H9 (cell line): ENCODE data around the gene L1TD1. TPM values are rescaled to one million over a fixed set of nuclear protein-coding genes. Genes with fewer than 3 reads are reported as not detected.

Experiments used
- DNase-seq: peaks from one replicate; pipeline ENCODE4 v3.0.0-alpha.2; 2017
- H2AFZ ChIP-seq: one replicate; pipeline ENCODE4 v1.6.1; 2013; ENCODE audit warnings: mild to moderate bottlenecking, low read length, control low read depth, moderate library complexity
- H2AK5ac ChIP-seq: 2 replicates; pipeline ENCODE4 v1.6.1; 2013; ENCODE audit warnings: low read length, control low read depth, mixed read lengths; ENCODE audit not compliant: insufficient read length
- H2BK120ac ChIP-seq: one replicate; pipeline ENCODE4 v1.6.1; 2013; ENCODE audit warnings: low read depth, mild to moderate bottlenecking, low read length, control low read depth, inconsistent platforms; ENCODE audit not compliant: poor library complexity, severe bottlenecking
- H2BK12ac ChIP-seq: 2 replicates; pipeline ENCODE4 v1.6.1; 2013; ENCODE audit warnings: low read length, control low read depth, mixed read lengths, low read depth; ENCODE audit not compliant: insufficient read length
- H2BK15ac ChIP-seq: 2 replicates; pipeline ENCODE4 v1.6.1; 2013; ENCODE audit warnings: low read depth, low read length, control low read depth
- H2BK20ac ChIP-seq: one replicate; pipeline ENCODE4 v1.6.1; 2013; ENCODE audit warnings: low read depth, mild to moderate bottlenecking, low read length, control low read depth, inconsistent platforms; ENCODE audit not compliant: poor library complexity, severe bottlenecking
- H2BK5ac ChIP-seq: 2 replicates; pipeline ENCODE4 v1.6.1; 2013; ENCODE audit warnings: low read length, control low read depth, mixed read lengths; ENCODE audit not compliant: insufficient read length
- H3K14ac ChIP-seq: 2 replicates; pipeline ENCODE4 v1.6.1; 2013; ENCODE audit warnings: low read length, control low read depth; ENCODE audit not compliant: insufficient read depth
- H3K18ac ChIP-seq: 2 replicates; pipeline ENCODE4 v1.6.1; 2013; ENCODE audit warnings: low read depth, mild to moderate bottlenecking, mixed read lengths, low read length, control low read depth; ENCODE audit not compliant: insufficient read length
- H3K23ac ChIP-seq: 2 replicates; pipeline ENCODE4 v1.6.1; 2013; ENCODE audit warnings: low read length, control low read depth, mixed read lengths, low read depth; ENCODE audit not compliant: insufficient read length
- H3K23me2 ChIP-seq: 2 replicates; pipeline ENCODE4 v1.6.1; 2013; ENCODE audit warnings: low read depth, mild to moderate bottlenecking, mixed read lengths, low read length, control low read depth; ENCODE audit not compliant: insufficient read length, poor library complexity, severe bottlenecking
- H3K27ac ChIP-seq: 2 replicates; pipeline ENCODE4 v1.5.1; 2013; ENCODE audit warnings: low read length, control low read depth, mixed read lengths, low read depth; ENCODE audit not compliant: insufficient read length
- H3K27me3 ChIP-seq: 2 replicates; pipeline ENCODE4 v1.6.1; 2013; ENCODE audit warnings: low read length, control low read depth, inconsistent platforms; ENCODE audit not compliant: insufficient read depth
- H3K4ac ChIP-seq: 2 replicates; pipeline ENCODE4 v1.6.1; 2013; ENCODE audit warnings: low read depth, mild to moderate bottlenecking, control low read depth, inconsistent platforms, low read length, moderate library complexity
- H3K4me1 ChIP-seq: 2 replicates; pipeline ENCODE4 v1.6.1; 2013; ENCODE audit warnings: low read length, control low read depth, inconsistent platforms; ENCODE audit not compliant: insufficient read depth
- H3K4me2 ChIP-seq: 2 replicates; pipeline ENCODE4 v1.6.1; 2013; ENCODE audit warnings: low read length, control low read depth, mixed read lengths; ENCODE audit not compliant: insufficient read length, insufficient read depth
- H3K56ac ChIP-seq: 2 replicates; pipeline ENCODE4 v1.6.1; 2013; ENCODE audit warnings: low read depth, mild to moderate bottlenecking, mixed read lengths, low read length, control low read depth; ENCODE audit not compliant: insufficient read length
- H3K79me1 ChIP-seq: 2 replicates; pipeline ENCODE4 v1.6.1; 2013; ENCODE audit warnings: low read depth, mild to moderate bottlenecking, moderate library complexity, low read length, control low read depth, inconsistent platforms; ENCODE audit not compliant: insufficient read depth, poor library complexity, severe bottlenecking
- H3K79me2 ChIP-seq: 2 replicates; pipeline ENCODE4 v1.6.1; 2013; ENCODE audit warnings: low read length, control low read depth, inconsistent platforms; ENCODE audit not compliant: insufficient read depth
- H3K9ac ChIP-seq: 2 replicates; pipeline ENCODE4 v1.6.1; 2013; ENCODE audit warnings: low read length, control low read depth, mixed read lengths; ENCODE audit not compliant: insufficient read length; ENCODE audit errors: extremely low read depth
- H3K9me3 ChIP-seq: one replicate; pipeline ENCODE4 v1.6.1; 2013; ENCODE audit warnings: low read depth, low read length, inconsistent platforms; ENCODE audit not compliant: control insufficient read depth
- H3T11ph ChIP-seq: one replicate; pipeline ENCODE4 v1.6.1; 2013; ENCODE audit warnings: mild to moderate bottlenecking, low read length, control low read depth, inconsistent platforms
- H4K20me1 ChIP-seq: one replicate; pipeline ENCODE4 v1.6.1; 2013; ENCODE audit not compliant: control insufficient read depth, insufficient read length, insufficient read depth
- H4K5ac ChIP-seq: 2 replicates; pipeline ENCODE4 v1.6.1; 2013; ENCODE audit warnings: low read depth, mild to moderate bottlenecking, mixed read lengths, low read length, control low read depth; ENCODE audit not compliant: insufficient read length
- H4K8ac ChIP-seq: replicated peaks from 2 replicates; pipeline ENCODE4 v1.6.1; 2013; ENCODE audit warnings: low read length, control low read depth, mixed read lengths, low read depth; ENCODE audit not compliant: insufficient read length
- H4K91ac ChIP-seq: 2 replicates; pipeline ENCODE4 v1.6.1; 2013; ENCODE audit warnings: low read depth, mild to moderate bottlenecking, moderate library complexity, mixed read lengths, low read length, control low read depth; ENCODE audit not compliant: insufficient read length
- H3K27ac Mint-ChIP-seq, 3 experiments: 2 replicates in 2 of 3; 3 replicates in 1 of 3; pipeline ENCODE4 v1.8.0; 2020 to 2021; ENCODE audit warnings: mixed read lengths in 3 of 3, mild to moderate bottlenecking in 1 of 3, moderate library complexity in 1 of 3
- H3K27me3 Mint-ChIP-seq: 2 replicates; pipeline ENCODE4 v1.8.0; 2021; ENCODE audit warnings: low read depth, mild to moderate bottlenecking, moderate library complexity, mixed read lengths
- H3K36me3 Mint-ChIP-seq, 3 experiments: 2 replicates in 2 of 3; 3 replicates in 1 of 3; pipeline ENCODE4 v1.8.0; 2020 to 2021; ENCODE audit warnings: low read depth in 3 of 3, mixed read lengths in 3 of 3; ENCODE audit not compliant: insufficient read depth in 1 of 3
- H3K4me1 Mint-ChIP-seq, 2 experiments: 2 replicates each; pipeline ENCODE4 v1.8.0; 2020; ENCODE audit warnings: mixed read lengths in 2 of 2
- H3K4me3 Mint-ChIP-seq, 2 experiments: 2 replicates in 1 of 2; 3 replicates in 1 of 2; pipeline ENCODE4 v1.8.0; 2020 to 2021; ENCODE audit warnings: mild to moderate bottlenecking in 2 of 2, mixed read lengths in 2 of 2, moderate library complexity in 1 of 2
- H3K9me3 Mint-ChIP-seq, 2 experiments: 2 replicates in 1 of 2; 3 replicates in 1 of 2; pipeline ENCODE4 v1.8.0; 2020; ENCODE audit warnings: mild to moderate bottlenecking in 2 of 2, mixed read lengths in 2 of 2, moderate library complexity in 1 of 2
- CTCF ChIP-seq: fragments of 200-600 bp; sonication (generic); conservative IDR thresholded peaks from 3 replicates; pipeline ENCODE4 v1.8.0; 2021; ENCODE audit warnings: antibody characterized with exemption, mild to moderate bottlenecking
- WGBS: extraction: QIAGEN DNeasy Blood & Tissue Kit; methylation state at CpG from one replicate; pipeline ENCODE4 v1.1.7; 2013; ENCODE audit warnings: missing lambda C conversion rate, low lambda C conversion rate, mixed read lengths; ENCODE audit not compliant: insufficient read length; ENCODE audit errors: extremely low coverage; 5-methylcytosine and 5-hydroxymethylcytosine counted together
- total RNA-seq: library from RNA; stranded (reverse); gene quantifications from 2 replicates; pipeline ENCODE4 v1.2.1, GENCODE V29; 2021

Gene L1TD1
- total RNA-seq, 1 experiment from 2014 or later = 422 TPM

DNA sequence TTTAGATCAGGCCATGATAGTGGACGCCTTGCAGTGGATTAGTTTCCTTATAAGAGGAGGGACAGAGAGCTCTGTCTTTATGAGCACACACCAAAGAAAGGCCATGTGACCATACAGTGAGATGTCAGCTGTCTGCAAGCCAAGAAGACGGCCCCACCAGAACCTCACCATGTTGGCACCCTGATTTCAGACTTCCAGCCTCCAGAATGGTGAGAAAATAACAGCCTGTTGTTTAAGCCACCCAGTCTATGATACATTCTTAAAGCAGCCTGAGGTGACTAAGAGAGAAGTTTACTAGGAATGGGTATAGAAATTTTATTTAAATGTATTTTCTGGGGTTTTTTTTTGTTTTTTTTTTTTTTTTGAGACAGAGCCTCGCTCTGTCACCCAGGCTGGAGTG, 29.5 kb downstream of the L1TD1 start:
- H3K27ac Mint-ChIP-seq = no peak overlapping the region

More for the DNA sequence above, 29.5 kb downstream of the L1TD1 start:
- Histone ChIP-seq H2BK5ac (no peak overlapping the region), H2BK120ac (no peak overlapping the region), H2AFZ (no peak overlapping the region), H4K20me1 (no peaks in the 10 kb centered on the region), H3T11ph (no peak overlapping the region), H4K8ac (no peak overlapping the region), H3K79me1 (no peaks in the 10 kb centered on the region), H4K5ac (no peak overlapping the region), H3K4me1 (no peaks in the 10 kb centered on the region; the same call in 1 of the 2 replicates), H3K23ac (no peak overlapping the region), H3K4ac (no peak overlapping the region), H3K18ac (no peak overlapping the region), H3K27ac (no peak overlapping the region), H3K14ac (no peak overlapping the region), H3K9ac (no peak overlapping the region), H2BK15ac (no peak overlapping the region), H3K79me2 (no peaks in the 10 kb centered on the region), H3K9me3 (no peaks in the 10 kb centered on the region), H2AK5ac (no peak overlapping the region), H2BK20ac (no peak overlapping the region), H4K91ac (no peak overlapping the region), H3K4me2 (no peak overlapping the region), H3K23me2 (peaks cover 4% of the 10 kb centered on the region), H2BK12ac (no peak overlapping the region), H3K27me3 (no peaks in the 10 kb centered on the region), H3K56ac (no peak overlapping the region)
- WGBS = no CpG with 5 or more reads among the region's 3 CpGs
- Mint-ChIP-seq H3K36me3 (peaks cover 29 to 40% (median 39%) of the 10 kb centered on the region in 3 experiments), H3K27me3 (no peaks in the 10 kb centered on the region), H3K4me3 (no peak overlapping the region), H3K4me1 (peaks cover 13 to 16% of the 10 kb centered on the region in 2 experiments), H3K9me3 (no peaks in the 10 kb centered on the region)
- no peak for TF ChIP-seq CTCF
- DNase-seq = no peak
